ENCODE results near the gene RALY. TPM values are rescaled to one million over a fixed set of nuclear protein-coding genes. Genes with fewer than 3 reads are reported as not detected.

RALY gene
- total and polyA plus RNA-seq, 7 experiments from 2014 or later, result 99.0 to 202 (median 121) TPM

- H3K27me3 ChIP-seq (ENCODE audit: control insufficient read depth in 2 of 2, insufficient read depth in 2 of 2, low read length in 2 of 2), result no peaks in the 10 kb centered on the region
- H3K4me1 Mint-ChIP-seq, result peaks cover 17 to 24% (median 19%) of the 10 kb centered on the region in 7 donors
- H3K4me3 Mint-ChIP-seq, result peak overlapping the region in 4 of 10 donors; percentile 12 to 39 (median 28)
- ATAC-seq (no peak), DNase-seq (no peak)
- H3K27ac ChIP-seq (ENCODE audit: low read depth, low read length), result no peak overlapping the region
- no peak overlapping the region for H3K4me3 ChIP-seq (ENCODE audit: low read length)
- peaks cover 0 to 7% (median 0%) of the 10 kb centered on the region in 3 experiments for H3K36me3 ChIP-seq (ENCODE audit: control insufficient read depth in 2 of 3, insufficient read depth in 3 of 3, low read length in 3 of 3)
- H3K27me3 Mint-ChIP-seq, result peaks cover 0 to 25% (median 0%) of the 10 kb centered on the region in 5 donors
- CTCF ChIA-PET, result interaction anchor here (0.8 kb wide), 1 partner anchor 197 kb away, joined by 3 read pairs; no protein-coding TSS in a partner anchor
- H3K9me3 ChIP-seq (ENCODE audit: control insufficient read depth in 2 of 3, low read length in 3 of 3), result no peaks in the 10 kb centered on the region
- H3K36me3 Mint-ChIP-seq, result peaks cover 0 to 8% (median 0%) of the 10 kb centered on the region in 5 donors
- H3K9me3 Mint-ChIP-seq, result peaks cover 0 to 4% (median 0%) of the 10 kb centered on the region in 11 donors
- H3K27ac Mint-ChIP-seq, result no peak overlapping the region
- peaks cover 6 to 9% of the 10 kb centered on the region in 2 donors for H3K4me1 ChIP-seq (ENCODE audit: control insufficient read depth in 2 of 2, insufficient read depth in 2 of 2, low read length in 2 of 2)
- intact Hi-C loops (cut with micrococcal nuclease), result loop anchor here (5.0 kb wide), 6 partner anchors 253 to 1758 kb away; partner anchors contain the start of genes ZNF341 (in 2 of the 2), ACTL10 (in 1 of the 2), ASXL1 (in 1 of the 2) and NECAB3 (in 1 of the 2)
- POLR2A ChIA-PET, result interaction anchor here (1.2 kb wide), 1 partner anchor 122 kb away, joined by 3 read pairs; the partner anchor contains the start of gene RALY
These were observed 121.1 kb downstream of the RALY start for GRCh38 chr20:34114809-34115208.

- H3K36me3 ChIP-seq (ENCODE audit: control insufficient read depth in 2 of 3, insufficient read depth in 3 of 3, low read length in 3 of 3), result peaks cover 0 to 7% (median 0%) of the 10 kb centered on the region in 3 experiments
- H3K36me3 Mint-ChIP-seq, result peaks cover 0 to 6% (median 0%) of the 10 kb centered on the region in 5 donors
- H3K27me3 Mint-ChIP-seq, result peaks cover 0 to 25% (median 0%) of the 10 kb centered on the region in 5 donors
- no peak overlapping the region for H3K4me3 ChIP-seq (ENCODE audit: low read length)
- no peak for ATAC-seq
- H3K4me1 Mint-ChIP-seq, result peaks cover 14 to 20% (median 15%) of the 10 kb centered on the region in 7 donors
- DNase-seq, result no peak
- peaks cover 0 to 4% (median 0%) of the 10 kb centered on the region in 11 donors for H3K9me3 Mint-ChIP-seq
- H3K9me3 ChIP-seq (ENCODE audit: control insufficient read depth in 2 of 3, low read length in 3 of 3), result no peaks in the 10 kb centered on the region
- intact Hi-C loops (cut with micrococcal nuclease), result no loop called here
- H3K27ac ChIP-seq (ENCODE audit: low read depth, low read length), result no peak overlapping the region
- H3K4me1 ChIP-seq (ENCODE audit: control insufficient read depth in 2 of 2, insufficient read depth in 2 of 2, low read length in 2 of 2), result peaks cover 5% of the 10 kb centered on the region in 2 donors
- H3K27me3 ChIP-seq (ENCODE audit: control insufficient read depth in 2 of 2, insufficient read depth in 2 of 2, low read length in 2 of 2), result no peaks in the 10 kb centered on the region
- peak overlapping the region in 1 of 10 donors; percentile 24 for H3K4me3 Mint-ChIP-seq
- CTCF ChIA-PET, result interaction anchor here (0.8 kb wide), 1 partner anchor 198 kb away, joined by 3 read pairs; no protein-coding TSS in a partner anchor
- H3K27ac Mint-ChIP-seq, result no peak overlapping the region
- POLR2A ChIA-PET, result interaction anchor here (1.2 kb wide), 1 partner anchor 122 kb away, joined by 3 read pairs; the partner anchor contains the start of gene RALY
These were observed 121.5 kb downstream of the RALY start for GRCh38 chr20:34115232-34115631.

DNA sequence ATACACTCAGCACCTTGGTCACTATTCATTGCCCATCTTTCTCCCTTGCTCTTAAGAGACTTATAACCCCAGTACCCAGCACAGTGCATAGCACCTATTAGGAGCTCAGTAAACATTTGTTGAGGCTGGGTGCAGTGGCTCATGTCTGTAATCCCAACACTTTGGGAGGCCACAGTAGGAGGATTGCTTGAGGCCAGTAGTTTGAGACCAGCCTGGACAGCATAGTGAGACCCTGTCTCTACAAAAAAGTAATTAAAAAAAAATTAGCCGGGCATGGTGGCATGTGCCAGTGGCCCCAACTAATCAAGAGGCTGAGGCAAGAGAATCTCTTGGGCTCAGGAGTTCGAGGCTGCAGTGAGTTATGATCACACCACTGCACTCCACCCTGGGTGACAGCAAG is 126.5 kb downstream of the RALY start:
- ChIA-PET POLR2A (interaction anchor here (2.5 kb wide), 1 partner anchor 8 kb away, joined by 9 read pairs; the partner anchor contains the start of gene EIF2S2), CTCF (no interaction called here)
- intact Hi-C loops (cut with micrococcal nuclease), result no loop called here
- H3K9me3 ChIP-seq (ENCODE audit: control insufficient read depth in 2 of 3, low read length in 3 of 3), result no peaks in the 10 kb centered on the region
- no peak for ATAC-seq
- Mint-ChIP-seq H3K9me3 (no peaks in the 10 kb centered on the region), H3K4me3 (no peak overlapping the region), H3K27ac (no peak overlapping the region), H3K36me3 (no peaks in the 10 kb centered on the region), H3K4me1 (peaks cover 0 to 10% (median 0%) of the 10 kb centered on the region in 7 donors), H3K27me3 (peaks cover 0 to 22% (median 0%) of the 10 kb centered on the region in 5 donors)
- no peaks in the 10 kb centered on the region for H3K4me1 ChIP-seq (ENCODE audit: control insufficient read depth in 2 of 2, insufficient read depth in 2 of 2, low read length in 2 of 2)
- no peaks in the 10 kb centered on the region for H3K36me3 ChIP-seq (ENCODE audit: control insufficient read depth in 2 of 3, insufficient read depth in 3 of 3, low read length in 3 of 3)
- no peaks in the 10 kb centered on the region for H3K27me3 ChIP-seq (ENCODE audit: control insufficient read depth in 2 of 2, insufficient read depth in 2 of 2, low read length in 2 of 2)
- DNase-seq, result no peak
- no peak overlapping the region for H3K27ac ChIP-seq (ENCODE audit: low read depth, low read length)
- H3K4me3 ChIP-seq (ENCODE audit: low read length), result no peak overlapping the region

DNA sequence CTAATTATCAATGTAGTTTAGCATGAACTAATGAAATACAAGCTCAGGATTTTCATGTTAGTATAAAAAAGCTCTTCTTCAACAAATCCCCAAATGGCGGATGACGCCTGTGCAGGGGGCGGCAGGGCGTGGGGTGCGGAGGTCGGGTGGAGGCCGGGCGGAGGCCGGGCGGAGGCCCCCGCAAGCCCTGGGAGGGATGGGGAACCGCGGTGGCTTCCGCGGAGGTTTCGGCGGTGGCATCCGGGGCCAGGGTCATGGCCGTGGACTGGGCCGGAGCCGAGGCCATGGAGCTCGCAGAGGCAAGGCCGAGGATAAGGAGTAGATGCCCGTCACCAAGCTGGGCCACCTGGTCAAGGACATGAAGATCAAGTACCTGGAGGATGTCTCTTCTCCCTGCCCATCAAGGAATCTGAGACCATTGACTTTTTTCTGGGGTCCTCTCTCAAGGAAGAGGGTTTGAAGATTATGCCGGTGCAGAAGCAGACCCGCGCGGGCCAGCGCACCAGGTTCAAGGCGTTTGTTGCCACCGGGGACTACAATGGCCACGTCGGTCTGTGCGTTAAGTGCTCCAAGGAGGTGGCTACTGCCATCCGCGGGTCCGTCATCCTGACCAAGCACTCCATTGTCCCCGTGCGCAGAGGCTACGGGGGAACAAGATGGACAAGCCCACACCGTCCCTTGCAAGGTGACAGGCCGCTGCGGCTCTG is 128.7 kb downstream of the RALY start:
- H3K4me3 Mint-ChIP-seq, result no peak overlapping the region
- ChIA-PET CTCF (interaction anchor here (1.0 kb wide), 1 partner anchor 208 kb away, joined by 3 read pairs; no protein-coding TSS in a partner anchor), POLR2A (interaction anchor here (2.5 kb wide), 1 partner anchor 10 kb away, joined by 9 read pairs; the partner anchor contains the start of gene EIF2S2)
- no peak for ATAC-seq
- no peaks in the 10 kb centered on the region for H3K27me3 ChIP-seq (ENCODE audit: control insufficient read depth in 2 of 2, insufficient read depth in 2 of 2, low read length in 2 of 2)
- no peak overlapping the region for H3K4me3 ChIP-seq (ENCODE audit: low read length)
- no peak overlapping the region for H3K27ac ChIP-seq (ENCODE audit: low read depth, low read length)
- H3K36me3 Mint-ChIP-seq, result no peaks in the 10 kb centered on the region
- intact Hi-C loops (cut with micrococcal nuclease), result no loop called here
- H3K27ac Mint-ChIP-seq, result no peak overlapping the region
- H3K9me3 ChIP-seq (ENCODE audit: control insufficient read depth in 2 of 3, low read length in 3 of 3), result no peaks in the 10 kb centered on the region
- peaks cover 0 to 19% (median 0%) of the 10 kb centered on the region in 5 donors for H3K27me3 Mint-ChIP-seq
- no peaks in the 10 kb centered on the region for H3K36me3 ChIP-seq (ENCODE audit: control insufficient read depth in 2 of 3, insufficient read depth in 3 of 3, low read length in 3 of 3)
- no peak for DNase-seq
- no peaks in the 10 kb centered on the region for H3K4me1 ChIP-seq (ENCODE audit: control insufficient read depth in 2 of 2, insufficient read depth in 2 of 2, low read length in 2 of 2)
- H3K4me1 Mint-ChIP-seq, result peaks cover 0 to 10% (median 0%) of the 10 kb centered on the region in 7 donors
- no peaks in the 10 kb centered on the region for H3K9me3 Mint-ChIP-seq

- Mint-ChIP-seq H3K4me1 (peaks cover 0 to 10% (median 0%) of the 10 kb centered on the region in 7 donors), H3K9me3 (no peaks in the 10 kb centered on the region), H3K36me3 (no peaks in the 10 kb centered on the region), H3K27ac (no peak overlapping the region), H3K27me3 (peaks cover 0 to 21% (median 0%) of the 10 kb centered on the region in 5 donors), H3K4me3 (no peak overlapping the region)
- intact Hi-C loops (cut with micrococcal nuclease), result no loop called here
- Histone ChIP-seq H3K4me1 (ENCODE audit: control insufficient read depth in 2 of 2, insufficient read depth in 2 of 2, low read length in 2 of 2) (no peaks in the 10 kb centered on the region), H3K4me3 (ENCODE audit: low read length) (no peak overlapping the region), H3K36me3 (ENCODE audit: control insufficient read depth in 2 of 3, insufficient read depth in 3 of 3, low read length in 3 of 3) (no peaks in the 10 kb centered on the region), H3K9me3 (ENCODE audit: control insufficient read depth in 2 of 3, low read length in 3 of 3) (no peaks in the 10 kb centered on the region), H3K27ac (ENCODE audit: low read depth, low read length) (no peak overlapping the region), H3K27me3 (ENCODE audit: control insufficient read depth in 2 of 2, insufficient read depth in 2 of 2, low read length in 2 of 2) (no peaks in the 10 kb centered on the region)
- no peak for DNase-seq
- ChIA-PET CTCF (no interaction called here), POLR2A (no interaction called here)
- ATAC-seq, result no peak
These were observed 129.6 kb downstream of the RALY start for GRCh38 chr20:34123309-34123708.

GRCh38 chr20:34124469-34125249 is 130.9 kb downstream of the RALY start:
- no peak overlapping the region for H3K27ac ChIP-seq (ENCODE audit: low read depth, low read length)
- CTCF ChIA-PET, result interaction anchor here (1.9 kb wide), 1 partner anchor 209 kb away, joined by 5 read pairs; no protein-coding TSS in a partner anchor
- H3K4me3 ChIP-seq (ENCODE audit: low read length), result no peak overlapping the region
- no peaks in the 10 kb centered on the region for H3K9me3 ChIP-seq (ENCODE audit: control insufficient read depth in 2 of 3, low read length in 3 of 3)
- POLR2A ChIA-PET, result interaction anchor here (0.7 to 1.8 kb wide), 2 partner anchors 13 to 270 kb away, joined by 3 to 5 read pairs; partner anchors contain the start of gene EIF2S2
- H3K4me1 ChIP-seq (ENCODE audit: control insufficient read depth in 2 of 2, insufficient read depth in 2 of 2, low read length in 2 of 2), result no peaks in the 10 kb centered on the region
- H3K4me3 Mint-ChIP-seq, result no peak overlapping the region
- intact Hi-C loops (cut with micrococcal nuclease), result loop anchor here in 1 of 2 donors (5.0 kb wide), 1 partner anchor 667 kb away; no protein-coding TSS in a partner anchor
- no peaks in the 10 kb centered on the region for H3K27me3 ChIP-seq (ENCODE audit: control insufficient read depth in 2 of 2, insufficient read depth in 2 of 2, low read length in 2 of 2)
- H3K9me3 Mint-ChIP-seq, result no peaks in the 10 kb centered on the region
- DNase-seq (no peak), ATAC-seq (no peak)
- H3K27ac Mint-ChIP-seq, result peak overlapping the region in 1 of 9 donors; percentile 47
- H3K36me3 Mint-ChIP-seq, result no peaks in the 10 kb centered on the region
- no peaks in the 10 kb centered on the region for H3K36me3 ChIP-seq (ENCODE audit: control insufficient read depth in 2 of 3, insufficient read depth in 3 of 3, low read length in 3 of 3)
- peaks cover 0 to 19% (median under 1%) of the 10 kb centered on the region in 5 donors for H3K27me3 Mint-ChIP-seq
- peaks cover 0 to 14% (median 3%) of the 10 kb centered on the region in 7 donors for H3K4me1 Mint-ChIP-seq

Measured in naive thymus-derived CD4-positive, alpha-beta T cell (primary cell).